Lung (tissue), 12 donors: Measurements from ENCODE around the gene RAB34. TPM values are rescaled to one million over a fixed set of nuclear protein-coding genes. Genes with fewer than 3 reads are reported as not detected.
A peak's percentile ranks its signal among the peaks of the same experiment; 100 is the strongest.

Experiments used
- ATAC-seq: fragments of 200-7000 bp; cut with Tn5 transposase; one replicate; pipeline ENCODE4 v1.9.1; 2020; ENCODE audit warnings: moderate number of reproducible peaks; ENCODE audit not compliant: insufficient read depth, low FRiP score
- DNase-seq, 3 donors: peaks; one replicate each; pipeline ENCODE4 v3.0.0-alpha.2; 2013 to 2017
- H3K27ac ChIP-seq, 2 donors: one replicate each; pipeline ENCODE4 v1.5.1; 2013; ENCODE audit warnings: mild to moderate bottlenecking in 2 of 2, moderate library complexity in 2 of 2, control low read depth in 1 of 2, inconsistent platforms in 1 of 2, low read depth in 1 of 2, low read length in 1 of 2
- H3K27me3 ChIP-seq, 3 donors: one replicate each; pipeline ENCODE4 v1.5.1; 2013; ENCODE audit warnings: low read length in 2 of 3; ENCODE audit not compliant: control insufficient read depth in 3 of 3, insufficient read depth in 3 of 3
- H3K36me3 ChIP-seq, 4 donors: one replicate each; pipeline ENCODE4 v1.5.1; 2013; ENCODE audit warnings: low read length in 4 of 4, mild to moderate bottlenecking in 1 of 4, moderate library complexity in 1 of 4; ENCODE audit not compliant: control insufficient read depth in 4 of 4, insufficient read depth in 4 of 4
- H3K4me1 ChIP-seq, 5 donors: one replicate each; pipeline ENCODE4 v1.5.1; 2013; ENCODE audit warnings: low read length in 5 of 5, mild to moderate bottlenecking in 2 of 5, moderate library complexity in 1 of 5; ENCODE audit not compliant: control insufficient read depth in 5 of 5, insufficient read depth in 5 of 5
- H3K4me3 ChIP-seq: one replicate; pipeline ENCODE4 v1.5.1; 2013; ENCODE audit warnings: mild to moderate bottlenecking, control low read depth, moderate library complexity
- H3K9ac ChIP-seq, 2 donors: one replicate each; pipeline ENCODE4 v1.5.1; 2013; ENCODE audit warnings: low read length in 2 of 2, control low read depth in 1 of 2; ENCODE audit not compliant: insufficient read depth in 1 of 2
- H3K9me3 ChIP-seq, 4 donors: one replicate each; pipeline ENCODE4 v1.5.1; 2013; ENCODE audit warnings: low read length in 3 of 4, mild to moderate bottlenecking in 1 of 4, moderate library complexity in 1 of 4; ENCODE audit not compliant: control insufficient read depth in 4 of 4, insufficient read depth in 3 of 4
- CTCF ChIP-seq: IDR thresholded peaks from 2 replicates; pipeline ENCODE4 v1.5.1; 2012; ENCODE audit warnings: mild to moderate bottlenecking; ENCODE audit errors: control extremely low read depth, extremely low read depth
- WGBS, 2 donors: extraction: QIAGEN DNeasy Blood & Tissue Kit; methylation state at CpG; one replicate each; pipeline ENCODE4 v1.1.7; 2013; 5-methylcytosine and 5-hydroxymethylcytosine counted together
- polyA plus RNA-seq, 2 donors: library from polyadenylated mRNA; stranded (reverse); fragments of 200-250 nt; gene quantifications; one replicate each; pipeline ENCODE4 v1.2.1, GENCODE V29; 2013
- total RNA-seq, 2 donors: library from RNA; depleted of rRNA in 1 of 2; stranded (reverse); fragments of >200 nt in 1 of 2; gene quantifications; one replicate each; pipeline ENCODE4 v1.2.1, GENCODE V29; 2014 to 2021
- donor health status: control.
- donor health status: control.
- donor health status: Bipolar disorder and iron deficiency.
- donor health status: healthy.
- donor health status: DM: yes; HTN: yes; CAD: no.

The RAB34 gene
- total and polyA plus RNA-seq, 4 donors = 77.8 to 103 (median 97.2) TPM

- peak; percentile 99 for TF ChIP-seq CTCF
- Histone ChIP-seq H3K27ac (peak overlapping the region; percentile 38 to 78), H3K9ac (no peak overlapping the region), H3K4me3 (peak overlapping the region; percentile 47), H3K27me3 (no peaks in the 10 kb centered on the region), H3K36me3 (peaks cover 9 to 24% (median 16%) of the 10 kb centered on the region in 4 donors), H3K4me1 (peaks cover 0 to 38% (median 5%) of the 10 kb centered on the region in 5 donors), H3K9me3 (no peaks in the 10 kb centered on the region)
- ATAC-seq (peak; percentile 76), DNase-seq (peak; percentile 98)
- WGBS, 2 donors = 0 to 1% methylated on average over 53 to 57 of the region's 57 CpGs
Observed at GRCh38 chr17:28726627-28727491, 9.2 kb upstream of the RAB34 start.

- Histone ChIP-seq H3K27ac (peak within 1 kb of the TSS; percentile 38 to 92), H3K4me3 (peak within 1 kb of the TSS; percentile 47), H3K36me3 (peaks cover 9 to 29% (median 19%) of the 10 kb centered on the region in 4 donors), H3K27me3 (no peaks in the 10 kb centered on the region), H3K9ac (no peak within 1 kb of the TSS), H3K9me3 (no peaks in the 10 kb centered on the region), H3K4me1 (peaks cover 0 to 44% (median 10%) of the 10 kb centered on the region in 5 donors)
- ATAC-seq (peak; percentile 50), DNase-seq (peak; percentile 81 to 88 (median 84))
- no peak for TF ChIP-seq CTCF
- WGBS, 2 donors = 0% methylated on average over 29 to 49 of the region's 49 CpGs
Observed at GRCh38 chr17:28726226-28726626, 8.6 kb upstream of the RAB34 start, which contains the start of gene TLCD1. Gene TLCD1, minus strand, starts transcription at chr17:28726233. Its CDS starts 136 bp downstream, at chr17:28726097.

GRCh38 chr17:28725660-28726225, 8.1 kb upstream of the RAB34 start:
- DNase-seq (no peak), ATAC-seq (peak; percentile 1)
- Histone ChIP-seq H3K9me3 (no peaks in the 10 kb centered on the region), H3K27ac (peak overlapping the region; percentile 21 to 92), H3K36me3 (peaks cover 9 to 34% (median 22%) of the 10 kb centered on the region in 4 donors), H3K9ac (no peak overlapping the region), H3K27me3 (no peaks in the 10 kb centered on the region), H3K4me1 (peaks cover 0 to 49% (median 15%) of the 10 kb centered on the region in 5 donors), H3K4me3 (peak overlapping the region; percentile 39)
- 2% methylated on average over 42 to 45 of the region's 45 CpGs for WGBS, 2 donors
- TF ChIP-seq CTCF = no peak
